ENCODE measurements around the gene RNF40. TPM values are rescaled to one million over a fixed set of nuclear protein-coding genes. Genes with fewer than 3 reads are reported as not detected.

RNF40 gene
- total and polyA plus RNA-seq, 2 experiments from 2014 or later, result 70.4 to 75.3 TPM

- Histone ChIP-seq H3K4me1 (ENCODE audit: insufficient read depth) (peaks cover 17% of the 10 kb centered on the region), H3K27ac (peak overlapping the region; percentile 69), H3K9me2 (replicated peaks; ENCODE audit: insufficient read depth) (no peaks in the 10 kb centered on the region), H3K79me2 (peaks cover 28% of the 10 kb centered on the region), H3K4me3 (peak overlapping the region; percentile 41), H3K36me3 (replicated peaks; ENCODE audit: insufficient read depth, low read depth) (no peaks in the 10 kb centered on the region), H2AFZ (no peak overlapping the region), H3K27me3 (no peaks in the 10 kb centered on the region), H3K9me3 (ENCODE audit: low read depth) (no peaks in the 10 kb centered on the region), H4K20me1 (ENCODE audit: insufficient read depth, poor library complexity, severe bottlenecking) (no peaks in the 10 kb centered on the region), H3K4me2 (peak overlapping the region; percentile 98)
- DNase-seq (ENCODE audit: low spot score), result no peak
- WGBS (ENCODE audit: low lambda C conversion rate, missing lambda C conversion rate), result 78% methylated on average over 15 of the region's 15 CpGs
- TF ChIP-seq CTCF (IDR thresholded peaks at IDR 0.05; ENCODE audit: poor library complexity), result no peak
- no peak for TF ChIP-seq EZH2phosphoT487 (IDR thresholded peaks at IDR 0.05; ENCODE audit: low read depth, severe bottlenecking, unreplicated experiment)
- no peak for TF ChIP-seq EZH2 (IDR thresholded peaks at IDR 0.05; ENCODE audit: borderline replicate concordance)
These were observed 1.0 kb downstream of the RNF40 start for GRCh38 chr16:30762991-30763725.

- H3K9me2 ChIP-seq (replicated peaks; ENCODE audit: insufficient read depth), result no peaks in the 10 kb centered on the region
- DNase-seq (ENCODE audit: low spot score), result no peak
- no peak overlapping the region for H3K4me3 ChIP-seq
- no peak for TF ChIP-seq EZH2phosphoT487 (IDR thresholded peaks at IDR 0.05; ENCODE audit: low read depth, severe bottlenecking, unreplicated experiment)
- TF ChIP-seq CTCF (IDR thresholded peaks at IDR 0.05; ENCODE audit: poor library complexity), result no peak
- TF ChIP-seq EZH2 (IDR thresholded peaks at IDR 0.05; ENCODE audit: borderline replicate concordance), result no peak
- 97% methylated on average over 11 of the region's 11 CpGs for WGBS (ENCODE audit: low lambda C conversion rate, missing lambda C conversion rate)
- no peaks in the 10 kb centered on the region for H3K36me3 ChIP-seq (replicated peaks; ENCODE audit: insufficient read depth, low read depth)
- H3K4me2 ChIP-seq, result no peak overlapping the region
- no peak overlapping the region for H2AFZ ChIP-seq
- peaks cover 28% of the 10 kb centered on the region for H3K79me2 ChIP-seq
- H3K27ac ChIP-seq, result no peak overlapping the region
- H3K27me3 ChIP-seq, result no peaks in the 10 kb centered on the region
- no peaks in the 10 kb centered on the region for H3K9me3 ChIP-seq (ENCODE audit: low read depth)
- no peaks in the 10 kb centered on the region for H4K20me1 ChIP-seq (ENCODE audit: insufficient read depth, poor library complexity, severe bottlenecking)
- peaks cover 17% of the 10 kb centered on the region for H3K4me1 ChIP-seq (ENCODE audit: insufficient read depth)
These were observed 2.0 kb downstream of the RNF40 start for GRCh38 chr16:30764086-30764485.

- H3K4me1 ChIP-seq (ENCODE audit: insufficient read depth), result peaks cover 17% of the 10 kb centered on the region
- H3K27ac ChIP-seq, result no peak overlapping the region
- no peaks in the 10 kb centered on the region for H3K27me3 ChIP-seq
- H3K79me2 ChIP-seq, result peaks cover 28% of the 10 kb centered on the region
- no peaks in the 10 kb centered on the region for H4K20me1 ChIP-seq (ENCODE audit: insufficient read depth, poor library complexity, severe bottlenecking)
- H3K4me3 ChIP-seq, result no peak overlapping the region
- no peak overlapping the region for H2AFZ ChIP-seq
- no peaks in the 10 kb centered on the region for H3K36me3 ChIP-seq (replicated peaks; ENCODE audit: insufficient read depth, low read depth)
- no peaks in the 10 kb centered on the region for H3K9me3 ChIP-seq (ENCODE audit: low read depth)
- no peak overlapping the region for H3K4me2 ChIP-seq
- no peaks in the 10 kb centered on the region for H3K9me2 ChIP-seq (replicated peaks; ENCODE audit: insufficient read depth)
- TF ChIP-seq EZH2 (IDR thresholded peaks at IDR 0.05; ENCODE audit: borderline replicate concordance) (no peak), EZH2phosphoT487 (IDR thresholded peaks at IDR 0.05; ENCODE audit: low read depth, severe bottlenecking, unreplicated experiment) (no peak), CTCF (IDR thresholded peaks at IDR 0.05; ENCODE audit: poor library complexity) (no peak)
- DNase-seq (ENCODE audit: low spot score), result no peak
- 99% methylated on average over 12 of the region's 12 CpGs for WGBS (ENCODE audit: low lambda C conversion rate, missing lambda C conversion rate)
These were observed 2.8 kb downstream of the RNF40 start for GRCh38 chr16:30764816-30765465.
